ENCODE results near the gene TCP11. TPM values are rescaled to one million over a fixed set of nuclear protein-coding genes. Genes with fewer than 3 reads are reported as not detected.

The TCP11 gene
- total and polyA plus RNA-seq, 2 of the 13 experiments (the other 11 are each of a cell fraction or from before 2014, with no cell fraction given), result 0.04 TPM; not detected in 1

GRCh38 chr6:35152067-35152707 lies 11.0 kb upstream of the TCP11 start (continued):
- TF ChIP-seq FOXO4 (CRISPR knock-in tag; conservative IDR thresholded peaks at IDR 0.05) (no peak), U2AF2 (IDR thresholded peaks at IDR 0.05; ENCODE audit: low read depth, low read length) (no peak), MAFF (IDR thresholded peaks at IDR 0.05; ENCODE audit: low read depth, low read length) (0 out of 2 replicates have a peak, but pooled peaks have one; percentile 4), LRRFIP1 (CRISPR knock-in tag; conservative IDR thresholded peaks at IDR 0.05) (no peak), PTBP1 (IDR thresholded peaks at IDR 0.05; ENCODE audit: low read depth, low read length, poor library complexity, severe bottlenecking) (no peak), NFE2L2 (IDR thresholded peaks at IDR 0.05; ENCODE audit: low read length) (peak; percentile 75; the same call in 1 of the 2 replicates), ZNF781 (CRISPR knock-in tag; IDR thresholded peaks at IDR 0.05; ENCODE audit: borderline replicate concordance, not compliant biosample characterization) (no peak), ZNF34 (CRISPR knock-in tag; IDR thresholded peaks at IDR 0.05; ENCODE audit: borderline replicate concordance) (no peak), ARID5B (CRISPR knock-in tag; IDR thresholded peaks at IDR 0.05) (no peak)

Measured in HepG2 (cell line).